ENCODE results near the gene CDH11. TPM values are rescaled to one million over a fixed set of nuclear protein-coding genes. Genes with fewer than 3 reads are reported as not detected.

The CDH11 gene
- total and polyA plus RNA-seq, 10 of the 15 experiments (the other 5 are each of a cell fraction or from before 2014, with no cell fraction given) = 0.31 to 9.7 (median 0.87) TPM

DNA sequence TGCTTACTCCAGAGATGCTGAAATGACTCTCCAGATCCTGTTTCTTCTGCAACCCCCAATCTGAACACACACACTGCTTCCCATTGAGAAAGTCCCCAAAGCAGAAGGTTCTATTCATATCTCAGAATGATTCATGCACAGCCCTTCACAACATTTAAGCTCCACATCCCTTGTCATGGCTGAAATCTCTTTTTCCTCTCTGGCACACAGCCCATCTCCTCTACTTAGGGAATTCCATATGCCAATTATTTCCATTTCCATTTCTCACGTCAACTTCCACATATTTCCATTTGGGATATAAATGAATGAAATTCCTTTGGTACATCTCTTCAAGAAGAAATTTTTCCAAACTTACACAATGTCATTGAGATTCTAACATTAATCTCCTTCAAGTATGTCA lies 119.6 kb downstream of the CDH11 start (continued):
- TF ChIP-seq TBL1XR1 (IDR thresholded peaks at IDR 0.05; ENCODE audit: low read depth, low read length) = no peak

DNA sequence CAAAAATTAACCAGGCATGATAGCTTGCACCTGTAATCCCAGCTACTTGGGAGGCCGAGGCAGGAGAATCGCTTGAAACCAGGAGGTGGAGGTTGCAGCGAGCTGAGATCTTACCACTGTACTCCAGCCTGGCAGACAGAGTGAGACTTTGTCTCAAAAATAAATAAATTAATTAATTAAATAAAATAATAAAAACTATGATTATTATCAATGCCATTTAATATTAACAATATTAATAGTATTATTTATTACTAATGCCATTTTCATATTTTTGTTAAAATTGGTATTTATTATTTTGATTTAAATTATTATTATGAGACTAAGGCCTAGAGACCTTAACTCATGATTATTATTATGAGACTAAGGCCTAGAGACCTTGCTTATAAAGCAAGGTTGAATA lies 121.2 kb downstream of the CDH11 start:
- Histone ChIP-seq H3K4me2 (ENCODE audit: control insufficient read depth, insufficient read depth) (no peak overlapping the region), H3K79me2 (ENCODE audit: control insufficient read depth, insufficient read depth, low read length) (no peaks in the 10 kb centered on the region), H3K4me1 (ENCODE audit: control insufficient read depth, insufficient read depth, low read length) (no peaks in the 10 kb centered on the region), H3K27me3 (replicated peaks in 1 of 2; ENCODE audit: control insufficient read depth in 2 of 2, insufficient read depth in 2 of 2, low read length in 1 of 2) (no peaks in the 10 kb centered on the region), H3K4me3 (no peak overlapping the region), H2AFZ (ENCODE audit: control insufficient read depth, low read depth, low read length) (no peak overlapping the region), H4K20me1 (ENCODE audit: control insufficient read depth, insufficient read depth) (no peaks in the 10 kb centered on the region), H3K9me3 (replicated peaks; ENCODE audit: control insufficient read depth, insufficient read depth, low read length) (no peaks in the 10 kb centered on the region), H3K27ac (ENCODE audit: control insufficient read depth, insufficient read depth) (no peak overlapping the region), H3K36me3 (ENCODE audit: control insufficient read depth in 2 of 2, insufficient read depth in 2 of 2, low read length in 1 of 2) (no peaks in the 10 kb centered on the region), H3K9ac (ENCODE audit: control insufficient read depth, insufficient read depth, low read length) (no peak overlapping the region)
- SMC1A ChIA-PET (ENCODE audit: uncharacterized antibody, unreplicated experiment) = no interaction called here
- BruUV-seq (replicated peaks) = no TSS peak
- ATAC-seq (no peak), DNase-seq (ENCODE audit: low read depth, low spot score) (no peak), FAIRE-seq (no peak)
- RAD21 ChIA-PET (ENCODE audit: unreplicated experiment) = no interaction called here
- in situ Hi-C loops (cut with MboI) = no loop called here
- WGBS (ENCODE audit: insufficient coverage, insufficient replicate concordance, low lambda C conversion rate, missing lambda C conversion rate) = 48% methylated on average over 3 of the region's 3 CpGs
- POLR2A ChIA-PET = no interaction called here
- intact Hi-C loops (cut with micrococcal nuclease; ENCODE audit: unreplicated experiment) = no loop called here
- TF ChIP-seq MYC (IDR thresholded peaks at IDR 0.05; ENCODE audit: insufficient read depth, insufficient read length, insufficient replicate concordance, low read length, severe bottlenecking) (no peak), TCF3 (IDR thresholded peaks at IDR 0.05; ENCODE audit: borderline replicate concordance, insufficient read depth, low read depth, low read length) (no peak), MEF2A (IDR thresholded peaks at IDR 0.05; ENCODE audit: insufficient read depth, low read depth, low read length) (no peak), IKZF1 (conservative IDR thresholded peaks at IDR 0.05) (no peak)
- TF ChIP-seq, protein P1, sequence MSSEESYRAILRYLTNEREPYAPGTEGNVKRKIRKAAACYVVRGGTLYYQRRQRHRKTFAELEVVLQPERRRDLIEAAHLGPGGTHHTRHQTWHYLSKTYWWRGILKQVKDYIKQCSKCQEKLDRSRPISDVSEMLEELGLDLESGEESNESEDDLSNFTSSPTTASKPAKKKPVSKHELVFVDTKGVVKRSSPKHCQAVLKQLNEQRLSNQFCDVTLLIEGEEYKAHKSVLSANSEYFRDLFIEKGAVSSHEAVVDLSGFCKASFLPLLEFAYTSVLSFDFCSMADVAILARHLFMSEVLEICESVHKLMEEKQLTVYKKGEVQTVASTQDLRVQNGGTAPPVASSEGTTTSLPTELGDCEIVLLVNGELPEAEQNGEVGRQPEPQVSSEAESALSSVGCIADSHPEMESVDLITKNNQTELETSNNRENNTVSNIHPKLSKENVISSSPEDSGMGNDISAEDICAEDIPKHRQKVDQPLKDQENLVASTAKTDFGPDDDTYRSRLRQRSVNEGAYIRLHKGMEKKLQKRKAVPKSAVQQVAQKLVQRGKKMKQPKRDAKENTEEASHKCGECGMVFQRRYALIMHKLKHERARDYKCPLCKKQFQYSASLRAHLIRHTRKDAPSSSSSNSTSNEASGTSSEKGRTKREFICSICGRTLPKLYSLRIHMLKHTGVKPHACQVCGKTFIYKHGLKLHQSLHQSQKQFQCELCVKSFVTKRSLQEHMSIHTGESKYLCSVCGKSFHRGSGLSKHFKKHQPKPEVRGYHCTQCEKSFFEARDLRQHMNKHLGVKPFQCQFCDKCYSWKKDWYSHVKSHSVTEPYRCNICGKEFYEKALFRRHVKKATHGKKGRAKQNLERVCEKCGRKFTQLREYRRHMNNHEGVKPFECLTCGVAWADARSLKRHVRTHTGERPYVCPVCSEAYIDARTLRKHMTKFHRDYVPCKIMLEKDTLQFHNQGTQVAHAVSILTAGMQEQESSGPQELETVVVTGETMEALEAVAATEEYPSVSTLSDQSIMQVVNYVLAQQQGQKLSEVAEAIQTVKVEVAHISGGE (CRISPR knock-in tag; IDR thresholded peaks at IDR 0.05) = no peak
- TF ChIP-seq, protein P2, sequence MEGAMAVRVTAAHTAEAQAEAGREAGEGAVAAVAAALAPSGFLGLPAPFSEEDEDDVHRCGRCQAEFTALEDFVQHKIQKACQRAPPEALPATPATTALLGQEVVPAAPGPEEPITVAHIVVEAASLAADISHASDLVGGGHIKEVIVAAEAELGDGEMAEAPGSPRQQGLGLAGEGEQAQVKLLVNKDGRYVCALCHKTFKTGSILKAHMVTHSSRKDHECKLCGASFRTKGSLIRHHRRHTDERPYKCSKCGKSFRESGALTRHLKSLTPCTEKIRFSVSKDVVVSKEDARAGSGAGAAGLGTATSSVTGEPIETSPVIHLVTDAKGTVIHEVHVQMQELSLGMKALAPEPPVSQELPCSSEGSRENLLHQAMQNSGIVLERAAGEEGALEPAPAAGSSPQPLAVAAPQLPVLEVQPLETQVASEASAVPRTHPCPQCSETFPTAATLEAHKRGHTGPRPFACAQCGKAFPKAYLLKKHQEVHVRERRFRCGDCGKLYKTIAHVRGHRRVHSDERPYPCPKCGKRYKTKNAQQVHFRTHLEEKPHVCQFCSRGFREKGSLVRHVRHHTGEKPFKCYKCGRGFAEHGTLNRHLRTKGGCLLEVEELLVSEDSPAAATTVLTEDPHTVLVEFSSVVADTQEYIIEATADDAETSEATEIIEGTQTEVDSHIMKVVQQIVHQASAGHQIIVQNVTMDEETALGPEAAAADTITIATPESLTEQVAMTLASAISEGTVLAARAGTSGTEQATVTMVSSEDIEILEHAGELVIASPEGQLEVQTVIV (IDR thresholded peaks at IDR 0.05; ENCODE audit: borderline replicate concordance, partially characterized antibody) = no peak
- CTCF ChIA-PET = no interaction called here

Data from GM12878 (cell line).